ENCODE results near the gene FOXL3.
"Not testable (repeated sequence)": the region's sequence is repeated elsewhere in the genome, so short reads cannot be mapped to it uniquely, and the experiment has no call there.

FOXL3 gene

DNA sequence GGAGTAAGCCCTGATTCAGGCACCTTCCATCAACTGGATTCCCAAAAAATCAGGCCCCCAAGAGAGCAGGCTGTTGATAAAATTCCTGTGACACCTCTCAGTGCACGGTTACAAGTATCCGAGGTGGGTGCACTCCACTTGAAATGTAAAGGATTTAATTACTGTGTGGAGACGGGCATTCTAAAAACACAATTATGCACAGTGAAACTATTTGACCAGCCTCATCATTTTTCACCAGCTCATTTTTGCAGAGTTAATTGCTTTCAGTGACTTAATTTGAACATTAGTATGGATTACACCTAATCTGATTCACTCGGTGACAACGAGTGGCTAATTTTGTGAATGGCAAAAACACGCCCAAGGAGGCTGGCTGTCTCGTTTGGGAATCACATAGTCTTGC lies 2.3 kb downstream of the FOXL3 start:
- no peak for DNase-seq

DNA sequence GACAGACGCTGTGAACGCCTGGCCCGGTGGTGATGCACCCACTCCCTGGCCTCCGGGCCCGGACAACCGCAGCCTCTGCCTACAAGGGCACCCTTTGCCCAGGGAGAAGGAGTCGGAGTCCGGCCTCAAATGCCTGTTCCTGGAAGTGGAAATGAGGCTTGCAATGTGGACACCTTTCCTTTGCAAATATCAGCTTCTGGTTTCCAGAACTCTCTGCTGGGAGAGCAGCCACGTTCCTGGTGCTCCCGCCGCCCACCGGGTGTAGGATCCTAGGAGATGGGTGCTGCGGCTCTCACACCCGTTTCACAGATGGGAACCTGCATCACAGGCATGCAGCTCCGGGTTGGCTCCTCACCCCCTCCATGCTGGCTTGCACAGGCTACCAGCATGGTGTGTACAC lies 2.9 kb downstream of the FOXL3 start:
- DNase-seq = no peak

- DNase-seq = no peak
These were observed 3.9 kb downstream of the FOXL3 start for GRCh38 chr7:293681-294439.

DNA sequence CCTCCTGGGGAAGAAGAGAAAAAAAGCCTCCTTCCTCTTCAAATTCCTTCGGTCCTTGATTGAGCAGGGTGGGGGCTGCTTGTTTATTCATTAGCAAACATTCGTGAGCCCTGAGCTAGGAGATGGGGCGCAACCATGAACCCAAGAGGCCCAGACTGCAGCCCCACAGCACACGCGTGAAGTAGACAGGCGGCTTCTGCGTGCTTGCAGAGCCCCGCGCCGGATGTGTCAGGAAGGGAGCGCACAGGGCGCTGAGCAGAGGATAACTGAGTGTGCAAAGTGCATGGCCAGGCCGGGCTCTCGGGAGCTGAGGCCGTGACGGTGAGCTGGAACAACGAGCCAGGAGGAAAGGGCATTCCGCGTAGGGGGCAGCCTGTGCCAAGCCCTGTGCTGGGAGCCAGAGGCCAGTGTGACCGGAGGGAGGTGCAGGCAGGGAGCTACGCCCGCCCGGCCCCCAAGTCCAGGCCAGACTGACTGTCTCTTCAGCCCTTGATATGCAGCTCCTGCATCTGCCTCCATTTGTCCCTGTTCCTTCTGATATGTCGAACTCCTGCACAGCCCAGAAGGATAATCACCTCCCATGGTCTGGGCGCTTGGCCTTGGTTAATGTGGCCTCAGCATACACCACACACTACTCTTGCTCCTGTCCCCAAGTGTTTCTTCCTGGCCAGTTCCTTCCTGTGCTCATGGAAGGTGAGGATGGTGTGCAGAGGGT lies 4.6 kb downstream of the FOXL3 start:
- DNase-seq = no peak

DNA sequence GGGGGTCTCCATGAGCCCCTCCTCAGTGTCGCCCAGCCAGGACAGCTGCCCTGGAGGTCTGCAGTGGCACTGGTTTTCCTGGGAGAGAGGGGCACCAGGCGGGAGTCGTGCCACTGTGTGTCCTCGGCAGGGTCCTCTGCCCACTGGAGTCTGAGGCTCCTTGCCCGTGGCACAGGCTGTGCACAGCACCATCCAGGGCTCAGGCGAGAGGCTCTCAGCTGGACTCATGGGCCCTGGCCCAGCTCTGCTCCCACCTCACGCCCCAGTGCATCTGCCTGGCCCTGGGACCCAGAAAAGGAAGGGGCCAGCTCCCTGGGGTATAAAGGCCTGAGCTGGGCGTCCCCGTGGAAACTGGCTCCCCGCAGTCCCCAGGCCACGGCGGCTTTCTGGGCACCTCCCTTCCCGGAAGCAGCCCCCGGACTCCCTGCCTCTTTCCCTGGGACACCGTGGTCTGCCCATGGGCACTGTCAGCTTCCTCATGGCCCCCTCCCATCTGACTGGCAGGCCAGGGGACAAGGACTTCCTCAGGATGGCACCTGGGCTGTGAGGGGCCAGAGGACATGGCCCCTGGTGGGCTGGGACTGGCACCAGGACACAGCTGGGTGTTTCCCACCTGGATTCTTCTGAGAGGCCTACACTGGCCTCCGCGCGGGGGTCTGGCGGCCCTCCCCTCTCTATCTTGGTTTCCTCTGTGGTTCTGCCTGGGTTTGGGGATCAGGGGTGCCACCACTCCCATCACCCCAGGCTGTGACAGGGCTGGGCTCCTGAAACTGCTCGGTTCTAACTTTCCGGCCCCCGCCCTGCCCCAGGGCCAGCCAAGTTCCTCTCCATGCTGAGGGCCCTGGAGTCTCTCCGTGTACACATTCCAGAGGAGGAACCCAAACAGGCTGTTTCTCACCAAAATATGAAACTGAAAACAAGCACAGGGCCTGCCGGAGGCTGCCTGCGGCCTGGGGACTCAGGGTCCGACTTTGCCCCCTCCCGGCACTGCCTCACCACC lies 5.5 kb downstream of the FOXL3 start:
- no peak for DNase-seq

- DNase-seq = no peak
These were observed 6.5 kb downstream of the FOXL3 start for GRCh38 chr7:296373-296945.

GRCh38 chr7:297141-297540 lies 7.2 kb downstream of the FOXL3 start:
- not testable (repeated sequence) for DNase-seq

- DNase-seq = no peak
These were observed 7.8 kb downstream of the FOXL3 start for GRCh38 chr7:297611-298374.

DNA sequence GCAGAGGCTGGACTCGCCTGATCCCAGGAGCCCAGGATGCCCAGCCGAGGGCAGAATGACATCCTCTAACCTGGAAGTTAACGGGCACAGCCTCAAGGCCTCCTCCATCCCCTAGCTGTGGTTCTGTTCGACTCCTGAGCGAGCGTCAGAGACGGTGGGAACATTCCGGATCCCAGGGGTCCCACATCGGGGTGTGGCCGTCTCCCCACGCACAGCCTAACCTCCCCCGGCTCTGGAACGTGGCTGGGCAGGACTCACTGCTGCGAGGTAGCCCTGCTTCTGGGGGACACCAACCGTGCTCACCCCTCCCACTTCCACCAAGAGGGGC lies 8.4 kb downstream of the FOXL3 start:
- no peak for DNase-seq

GRCh38 chr7:298743-299142 lies 8.8 kb downstream of the FOXL3 start:
- no peak for DNase-seq

DNA sequence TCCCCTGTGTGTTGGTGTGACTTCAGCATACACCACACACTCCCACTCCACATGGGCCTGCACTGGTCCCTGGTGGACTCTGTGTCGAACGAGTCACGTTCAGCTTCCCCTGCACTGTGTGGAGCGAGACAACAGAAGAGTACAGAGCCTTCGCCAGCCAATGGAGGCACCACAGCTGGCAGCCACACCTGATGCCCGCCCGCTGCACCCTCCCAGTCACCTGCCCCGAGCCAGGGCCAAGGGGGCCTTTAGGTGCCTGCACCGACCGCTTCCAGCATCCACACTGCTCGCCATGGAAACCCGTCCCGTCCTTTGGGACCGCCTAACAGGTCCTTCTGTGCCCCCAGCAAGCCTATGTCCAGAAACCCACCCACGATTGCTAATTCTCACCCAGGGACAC lies 9.2 kb downstream of the FOXL3 start:
- DNase-seq = no peak

GRCh38 chr7:299628-300027 lies 9.7 kb downstream of the FOXL3 start:
- DNase-seq = no peak

GRCh38 chr7:300048-300447 lies 10.1 kb downstream of the FOXL3 start:
- DNase-seq = no peak

- DNase-seq = no peak
These were observed 10.7 kb downstream of the FOXL3 start for GRCh38 chr7:300546-301290.

- DNase-seq = no peak
These were observed 11.5 kb downstream of the FOXL3 start for GRCh38 chr7:301291-302053.

GRCh38 chr7:302054-302992 lies 12.4 kb downstream of the FOXL3 start:
- DNase-seq = no peak

GRCh38 chr7:303425-303824 lies 13.5 kb downstream of the FOXL3 start:
- DNase-seq = no peak

DNA sequence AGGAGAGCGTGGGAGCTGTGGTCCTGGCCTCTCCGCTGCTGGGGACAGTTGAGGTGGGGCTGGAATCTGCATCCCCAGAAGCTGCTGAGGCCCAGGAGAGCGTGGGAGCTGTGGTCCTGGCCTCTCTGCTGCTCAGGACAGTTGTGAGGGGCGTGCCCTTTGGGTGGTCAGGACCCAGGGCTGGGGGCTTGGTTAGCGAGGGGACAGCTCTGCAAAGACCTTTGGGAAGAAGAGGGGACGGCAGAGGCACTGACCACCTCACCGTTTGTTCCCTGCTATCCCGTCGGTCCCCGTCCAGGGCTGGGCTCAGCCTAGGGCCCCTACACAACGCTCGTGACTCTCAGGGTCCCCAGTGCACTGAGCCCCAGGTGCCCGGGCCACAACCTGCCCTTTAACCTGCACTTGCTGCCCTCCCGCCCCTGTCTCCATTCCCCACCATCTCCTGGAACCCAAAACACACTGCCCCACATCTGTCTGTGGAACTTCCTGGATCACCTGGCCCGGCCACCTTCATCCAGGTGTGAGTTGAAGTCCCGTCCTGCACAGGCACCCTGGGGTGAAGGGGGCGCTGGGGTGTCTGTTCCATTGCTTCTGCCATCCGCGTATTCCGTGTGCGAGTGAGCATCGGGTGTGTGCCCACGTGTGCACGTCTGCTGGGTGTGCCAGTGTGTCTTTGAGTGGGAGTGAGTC lies 14.1 kb downstream of the FOXL3 start:
- DNase-seq = no peak

Measured in stimulated activated CD4-positive, alpha-beta T cell treated with anti-CD3 and anti-CD28 coated beads, Interleukin-4, amount 100 ng/mL, for 4 hours (primary cell).